GM10266 (cell line): ENCODE measurements around the gene PBX1.

Source experiments
- DNase-seq: peaks from one replicate; pipeline ENCODE4 v3.0.0; 2012; ENCODE audit errors: extremely low spot score
- CTCF ChIP-seq: IDR thresholded peaks from 2 replicates; pipeline ENCODE4 v1.5.1; 2012; ENCODE audit warnings: mild to moderate bottlenecking, low read depth; ENCODE audit not compliant: control insufficient read depth, insufficient read depth; ENCODE audit errors: missing control alignments

PBX1 gene

GRCh38 chr1:164771041-164771618, 212.1 kb downstream of the PBX1 start:
- TF ChIP-seq CTCF, result no peak
- no peak for DNase-seq

- no peak for DNase-seq
- no peak for TF ChIP-seq CTCF
These were observed 212.8 kb downstream of the PBX1 start for GRCh38 chr1:164771619-164772361.

- no peak for DNase-seq
- no peak for TF ChIP-seq CTCF
These were observed 213.7 kb downstream of the PBX1 start for GRCh38 chr1:164772635-164773034.

GRCh38 chr1:164773102-164773501, 214.1 kb downstream of the PBX1 start:
- DNase-seq, result no peak

GRCh38 chr1:164774413-164774812, 215.4 kb downstream of the PBX1 start:
- DNase-seq, result no peak
- TF ChIP-seq CTCF, result no peak

More at GRCh38 chr1:164773102-164773501, 214.1 kb downstream of the PBX1 start:
- TF ChIP-seq CTCF, result no peak

GRCh38 chr1:164774819-164775654, 216.1 kb downstream of the PBX1 start:
- TF ChIP-seq CTCF, result no peak
- no peak for DNase-seq
